Measurements from ENCODE around the gene SHC1.

GRCh38 chr1:154931940-154932487 is 38.5 kb downstream of the SHC1 start:
- no peak for TF ChIP-seq EZH2 (IDR thresholded peaks at IDR 0.05)
- no peak for TF ChIP-seq CTCF (IDR thresholded peaks at IDR 0.05)
- no peak for TF ChIP-seq EZH2phosphoT487 (IDR thresholded peaks at IDR 0.05)

All from neural progenitor cell (in vitro differentiated cells).